ENCODE data around the gene KIAA0825.
"Not testable (repeated sequence)": the region's sequence is repeated elsewhere in the genome, so short reads cannot be mapped to it uniquely, and the experiment has no call there.

The KIAA0825 gene

GRCh38 chr5:94374336-94374735, 244.1 kb downstream of the KIAA0825 start:
- no peaks in the 10 kb centered on the region for H3K4me1 ChIP-seq (ENCODE audit: control insufficient read depth, insufficient read depth, low read length)
- no peak overlapping the region for H3K4me3 ChIP-seq (ENCODE audit: low read length)
- no peaks in the 10 kb centered on the region for H3K27me3 ChIP-seq (ENCODE audit: control insufficient read depth, insufficient read depth, low read length)
- no peak overlapping the region for H3K9ac ChIP-seq (ENCODE audit: low read length)
- H3K27ac ChIP-seq (ENCODE audit: low read depth, low read length), result no peak overlapping the region
- no peaks in the 10 kb centered on the region for H3K36me3 ChIP-seq (ENCODE audit: control insufficient read depth, insufficient read depth, low read length)

- H3K36me3 ChIP-seq (ENCODE audit: control insufficient read depth, insufficient read depth, low read length), result no peaks in the 10 kb centered on the region
- H3K27ac ChIP-seq (ENCODE audit: low read depth, low read length), result no peak overlapping the region
- H3K9ac ChIP-seq (ENCODE audit: low read length), result no peak overlapping the region
- H3K4me3 ChIP-seq (ENCODE audit: low read length), result no peak overlapping the region
- H3K27me3 ChIP-seq (ENCODE audit: control insufficient read depth, insufficient read depth, low read length), result no peaks in the 10 kb centered on the region
- H3K4me1 ChIP-seq (ENCODE audit: control insufficient read depth, insufficient read depth, low read length), result no peaks in the 10 kb centered on the region
Observed at GRCh38 chr5:94367900-94368299, 250.5 kb downstream of the KIAA0825 start.

GRCh38 chr5:94366811-94367210, 251.6 kb downstream of the KIAA0825 start:
- no peak overlapping the region for H3K27ac ChIP-seq (ENCODE audit: low read depth, low read length)
- no peak overlapping the region for H3K4me3 ChIP-seq (ENCODE audit: low read length)
- no peaks in the 10 kb centered on the region for H3K27me3 ChIP-seq (ENCODE audit: control insufficient read depth, insufficient read depth, low read length)
- no peak overlapping the region for H3K9ac ChIP-seq (ENCODE audit: low read length)
- no peaks in the 10 kb centered on the region for H3K36me3 ChIP-seq (ENCODE audit: control insufficient read depth, insufficient read depth, low read length)
- no peaks in the 10 kb centered on the region for H3K4me1 ChIP-seq (ENCODE audit: control insufficient read depth, insufficient read depth, low read length)

GRCh38 chr5:94362857-94363256, 255.5 kb downstream of the KIAA0825 start:
- no peak overlapping the region for H3K9ac ChIP-seq (ENCODE audit: low read length)
- H3K4me3 ChIP-seq (ENCODE audit: low read length), result no peak overlapping the region
- H3K27me3 ChIP-seq (ENCODE audit: control insufficient read depth, insufficient read depth, low read length), result no peaks in the 10 kb centered on the region
- no peak overlapping the region for H3K27ac ChIP-seq (ENCODE audit: low read depth, low read length)
- H3K36me3 ChIP-seq (ENCODE audit: control insufficient read depth, insufficient read depth, low read length), result no peaks in the 10 kb centered on the region
- H3K4me1 ChIP-seq (ENCODE audit: control insufficient read depth, insufficient read depth, low read length), result no peaks in the 10 kb centered on the region

- Histone ChIP-seq H3K4me1 (ENCODE audit: control insufficient read depth, insufficient read depth, low read length) (no peaks in the 10 kb centered on the region), H3K27ac (ENCODE audit: low read depth, low read length) (no peak overlapping the region), H3K36me3 (ENCODE audit: control insufficient read depth, insufficient read depth, low read length) (no peaks in the 10 kb centered on the region), H3K9ac (ENCODE audit: low read length) (no peak overlapping the region), H3K27me3 (ENCODE audit: control insufficient read depth, insufficient read depth, low read length) (no peaks in the 10 kb centered on the region), H3K4me3 (ENCODE audit: low read length) (no peak overlapping the region)
Observed at GRCh38 chr5:94361832-94362796, 256.3 kb downstream of the KIAA0825 start.

GRCh38 chr5:94361161-94361560, 257.2 kb downstream of the KIAA0825 start:
- no peak overlapping the region for H3K4me3 ChIP-seq (ENCODE audit: low read length)
- H3K27me3 ChIP-seq (ENCODE audit: control insufficient read depth, insufficient read depth, low read length), result no peaks in the 10 kb centered on the region
- H3K9ac ChIP-seq (ENCODE audit: low read length), result no peak overlapping the region
- H3K4me1 ChIP-seq (ENCODE audit: control insufficient read depth, insufficient read depth, low read length), result no peaks in the 10 kb centered on the region
- no peak overlapping the region for H3K27ac ChIP-seq (ENCODE audit: low read depth, low read length)
- no peaks in the 10 kb centered on the region for H3K36me3 ChIP-seq (ENCODE audit: control insufficient read depth, insufficient read depth, low read length)

- Histone ChIP-seq H3K4me1 (ENCODE audit: control insufficient read depth, insufficient read depth, low read length) (no peaks in the 10 kb centered on the region), H3K27me3 (ENCODE audit: control insufficient read depth, insufficient read depth, low read length) (no peaks in the 10 kb centered on the region), H3K27ac (ENCODE audit: low read depth, low read length) (no peak overlapping the region), H3K4me3 (ENCODE audit: low read length) (no peak overlapping the region), H3K9ac (ENCODE audit: low read length) (no peak overlapping the region), H3K36me3 (ENCODE audit: control insufficient read depth, insufficient read depth, low read length) (no peaks in the 10 kb centered on the region)
Observed at GRCh38 chr5:94360382-94361130, 257.8 kb downstream of the KIAA0825 start.

- no peaks in the 10 kb centered on the region for H3K36me3 ChIP-seq (ENCODE audit: control insufficient read depth, insufficient read depth, low read length)
- no peak overlapping the region for H3K9ac ChIP-seq (ENCODE audit: low read length)
- no peak overlapping the region for H3K27ac ChIP-seq (ENCODE audit: low read depth, low read length)
- H3K4me3 ChIP-seq (ENCODE audit: low read length), result no peak overlapping the region
- H3K4me1 ChIP-seq (ENCODE audit: control insufficient read depth, insufficient read depth, low read length), result no peaks in the 10 kb centered on the region
- no peaks in the 10 kb centered on the region for H3K27me3 ChIP-seq (ENCODE audit: control insufficient read depth, insufficient read depth, low read length)
Observed at GRCh38 chr5:94359880-94360279, 258.5 kb downstream of the KIAA0825 start.

GRCh38 chr5:94355811-94356210, 262.6 kb downstream of the KIAA0825 start:
- Histone ChIP-seq H3K9ac (ENCODE audit: low read length) (no peak overlapping the region), H3K36me3 (ENCODE audit: control insufficient read depth, insufficient read depth, low read length) (no peaks in the 10 kb centered on the region), H3K27me3 (ENCODE audit: control insufficient read depth, insufficient read depth, low read length) (no peaks in the 10 kb centered on the region), H3K4me1 (ENCODE audit: control insufficient read depth, insufficient read depth, low read length) (no peaks in the 10 kb centered on the region), H3K27ac (ENCODE audit: low read depth, low read length) (no peak overlapping the region), H3K4me3 (ENCODE audit: low read length) (no peak overlapping the region)

GRCh38 chr5:94354837-94355485, 263.4 kb downstream of the KIAA0825 start:
- not testable (repeated sequence) for H3K27ac ChIP-seq (ENCODE audit: low read depth, low read length); H3K4me3 ChIP-seq (ENCODE audit: low read length); H3K27me3 ChIP-seq (ENCODE audit: control insufficient read depth, insufficient read depth, low read length); H3K36me3 ChIP-seq (ENCODE audit: control insufficient read depth, insufficient read depth, low read length); H3K9ac ChIP-seq (ENCODE audit: low read length); H3K4me1 ChIP-seq (ENCODE audit: control insufficient read depth, insufficient read depth, low read length)

- Histone ChIP-seq H3K4me3 (ENCODE audit: low read length) (no peak overlapping the region), H3K9ac (ENCODE audit: low read length) (no peak overlapping the region), H3K27me3 (ENCODE audit: control insufficient read depth, insufficient read depth, low read length) (no peaks in the 10 kb centered on the region), H3K4me1 (ENCODE audit: control insufficient read depth, insufficient read depth, low read length) (no peaks in the 10 kb centered on the region), H3K27ac (ENCODE audit: low read depth, low read length) (no peak overlapping the region), H3K36me3 (ENCODE audit: control insufficient read depth, insufficient read depth, low read length) (no peaks in the 10 kb centered on the region)
Observed at GRCh38 chr5:94353605-94354004, 264.8 kb downstream of the KIAA0825 start.

- H3K27me3 ChIP-seq (ENCODE audit: control insufficient read depth, insufficient read depth, low read length), result no peaks in the 10 kb centered on the region
- no peaks in the 10 kb centered on the region for H3K4me1 ChIP-seq (ENCODE audit: control insufficient read depth, insufficient read depth, low read length)
- no peaks in the 10 kb centered on the region for H3K36me3 ChIP-seq (ENCODE audit: control insufficient read depth, insufficient read depth, low read length)
- no peak overlapping the region for H3K9ac ChIP-seq (ENCODE audit: low read length)
- H3K4me3 ChIP-seq (ENCODE audit: low read length), result no peak overlapping the region
- no peak overlapping the region for H3K27ac ChIP-seq (ENCODE audit: low read depth, low read length)
Observed at GRCh38 chr5:94347130-94347529, 271.3 kb downstream of the KIAA0825 start.

Measured in rectal smooth muscle tissue (tissue), 1 donor.